ENCODE data around the gene TMEM108.

TMEM108 gene

GRCh38 chr3:133162265-133162664 is 124.1 kb downstream of the TMEM108 start:
- no peaks in the 10 kb centered on the region for H3K27me3 ChIP-seq (ENCODE audit: insufficient read depth, low read length)
- DNase-seq: no peak
- no peak overlapping the region for H3K4ac ChIP-seq (ENCODE audit: low read depth, low read length)
- no peak overlapping the region for H4K12ac ChIP-seq (ENCODE audit: low read depth, low read length)
- no peak overlapping the region for H3K14ac ChIP-seq (ENCODE audit: low read length)
- H3K79me2 ChIP-seq (ENCODE audit: control insufficient read depth, insufficient read depth, low read length, poor library complexity): no peaks in the 10 kb centered on the region
- no peak overlapping the region for H3K9ac ChIP-seq (ENCODE audit: low read length)
- no peak overlapping the region for H2BK5ac ChIP-seq (ENCODE audit: low read depth, low read length, poor library complexity)
- no peak overlapping the region for H3K4me2 ChIP-seq (ENCODE audit: low read length)
- H3K9me3 ChIP-seq (ENCODE audit: insufficient read depth, low read depth, low read length): peaks cover 3% of the 10 kb centered on the region
- H3K79me1 ChIP-seq (ENCODE audit: low read length): no peaks in the 10 kb centered on the region
- H2BK120ac ChIP-seq (ENCODE audit: insufficient read depth, low read length, poor library complexity): no peak overlapping the region
- H2AK5ac ChIP-seq (ENCODE audit: low read length): no peak overlapping the region
- H4K8ac ChIP-seq (ENCODE audit: low read depth, low read length): no peak overlapping the region
- no peak overlapping the region for H3K23ac ChIP-seq (ENCODE audit: low read length)
- H2AFZ ChIP-seq (ENCODE audit: insufficient read depth, low read length, poor library complexity): no peak overlapping the region
- no peak overlapping the region for H4K91ac ChIP-seq (ENCODE audit: low read depth, low read length)
- no peak overlapping the region for H3K4me3 ChIP-seq (ENCODE audit: low read depth, low read length)
- no peak overlapping the region for H2BK12ac ChIP-seq (ENCODE audit: low read length)
- no peak overlapping the region for H3K18ac ChIP-seq (ENCODE audit: low read length)
- H3K27ac ChIP-seq (ENCODE audit: low read depth, low read length): no peak overlapping the region
- no peaks in the 10 kb centered on the region for H3K36me3 ChIP-seq (ENCODE audit: control insufficient read depth in 1 of 2, insufficient read depth in 2 of 2, low read length in 2 of 2)
- H3K4me1 ChIP-seq (ENCODE audit: control insufficient read depth in 1 of 2, insufficient read depth in 2 of 2, low read length in 2 of 2): no peaks in the 10 kb centered on the region

GRCh38 chr3:133162670-133163305 is 124.6 kb downstream of the TMEM108 start:
- DNase-seq: no peak
- H2BK120ac ChIP-seq (ENCODE audit: insufficient read depth, low read length, poor library complexity): no peak overlapping the region
- H3K79me1 ChIP-seq (ENCODE audit: low read length): no peaks in the 10 kb centered on the region
- no peaks in the 10 kb centered on the region for H3K79me2 ChIP-seq (ENCODE audit: control insufficient read depth, insufficient read depth, low read length, poor library complexity)
- H2BK5ac ChIP-seq (ENCODE audit: low read depth, low read length, poor library complexity): no peak overlapping the region
- H3K14ac ChIP-seq (ENCODE audit: low read length): no peak overlapping the region
- no peak overlapping the region for H2AK5ac ChIP-seq (ENCODE audit: low read length)
- no peak overlapping the region for H3K4me3 ChIP-seq (ENCODE audit: low read depth, low read length)
- no peak overlapping the region for H3K27ac ChIP-seq (ENCODE audit: low read depth, low read length)
- WGBS (ENCODE audit: extremely low coverage, insufficient coverage, insufficient read length): no CpG with 5 or more reads among the region's 3 CpGs
- H3K4me2 ChIP-seq (ENCODE audit: low read length): no peak overlapping the region
- no peak overlapping the region for H3K18ac ChIP-seq (ENCODE audit: low read length)
- no peaks in the 10 kb centered on the region for H3K27me3 ChIP-seq (ENCODE audit: insufficient read depth, low read length)
- H3K9me3 ChIP-seq (ENCODE audit: insufficient read depth, low read depth, low read length): peaks cover 6% of the 10 kb centered on the region
- H4K8ac ChIP-seq (ENCODE audit: low read depth, low read length): no peak overlapping the region
- H2AFZ ChIP-seq (ENCODE audit: insufficient read depth, low read length, poor library complexity): no peak overlapping the region
- no peak overlapping the region for H3K9ac ChIP-seq (ENCODE audit: low read length)
- H3K4me1 ChIP-seq (ENCODE audit: control insufficient read depth in 1 of 2, insufficient read depth in 2 of 2, low read length in 2 of 2): no peaks in the 10 kb centered on the region
- no peak overlapping the region for H3K4ac ChIP-seq (ENCODE audit: low read depth, low read length)
- no peak overlapping the region for H4K12ac ChIP-seq (ENCODE audit: low read depth, low read length)
- no peak overlapping the region for H3K23ac ChIP-seq (ENCODE audit: low read length)
- H3K36me3 ChIP-seq (ENCODE audit: control insufficient read depth in 1 of 2, insufficient read depth in 2 of 2, low read length in 2 of 2): no peaks in the 10 kb centered on the region
- H2BK12ac ChIP-seq (ENCODE audit: low read length): no peak overlapping the region
- no peak overlapping the region for H4K91ac ChIP-seq (ENCODE audit: low read depth, low read length)

GRCh38 chr3:133167340-133168024 is 129.3 kb downstream of the TMEM108 start:
- no peak for DNase-seq
- H2AFZ ChIP-seq (ENCODE audit: insufficient read depth, low read length, poor library complexity): no peak overlapping the region
- H3K18ac ChIP-seq (ENCODE audit: low read length): no peak overlapping the region
- no peaks in the 10 kb centered on the region for H3K36me3 ChIP-seq (ENCODE audit: control insufficient read depth in 1 of 2, insufficient read depth in 2 of 2, low read length in 2 of 2)
- no peak overlapping the region for H2BK12ac ChIP-seq (ENCODE audit: low read length)
- no peak overlapping the region for H4K91ac ChIP-seq (ENCODE audit: low read depth, low read length)
- H2AK5ac ChIP-seq (ENCODE audit: low read length): no peak overlapping the region
- H3K9ac ChIP-seq (ENCODE audit: low read length): no peak overlapping the region
- no peak overlapping the region for H3K14ac ChIP-seq (ENCODE audit: low read length)
- H2BK120ac ChIP-seq (ENCODE audit: insufficient read depth, low read length, poor library complexity): no peak overlapping the region
- H3K4me1 ChIP-seq (ENCODE audit: control insufficient read depth in 1 of 2, insufficient read depth in 2 of 2, low read length in 2 of 2): no peaks in the 10 kb centered on the region
- no peak overlapping the region for H4K8ac ChIP-seq (ENCODE audit: low read depth, low read length)
- H3K23ac ChIP-seq (ENCODE audit: low read length): no peak overlapping the region
- H3K27me3 ChIP-seq (ENCODE audit: insufficient read depth, low read length): no peaks in the 10 kb centered on the region
- no peaks in the 10 kb centered on the region for H3K79me1 ChIP-seq (ENCODE audit: low read length)
- H3K9me3 ChIP-seq (ENCODE audit: insufficient read depth, low read depth, low read length): peaks cover 5% of the 10 kb centered on the region
- H2BK5ac ChIP-seq (ENCODE audit: low read depth, low read length, poor library complexity): no peak overlapping the region
- no peak overlapping the region for H3K4me3 ChIP-seq (ENCODE audit: low read depth, low read length)
- no peaks in the 10 kb centered on the region for H3K79me2 ChIP-seq (ENCODE audit: control insufficient read depth, insufficient read depth, low read length, poor library complexity)
- WGBS (ENCODE audit: extremely low coverage, insufficient coverage, insufficient read length): no CpG with 5 or more reads among the region's 36 CpGs
- no peak overlapping the region for H4K12ac ChIP-seq (ENCODE audit: low read depth, low read length)
- no peak overlapping the region for H3K4ac ChIP-seq (ENCODE audit: low read depth, low read length)
- no peak overlapping the region for H3K27ac ChIP-seq (ENCODE audit: low read depth, low read length)
- H3K4me2 ChIP-seq (ENCODE audit: low read length): no peak overlapping the region

- no peak for DNase-seq
- H3K4me3 ChIP-seq (ENCODE audit: low read depth, low read length): no peak overlapping the region
- no peak overlapping the region for H4K12ac ChIP-seq (ENCODE audit: low read depth, low read length)
- no peak overlapping the region for H2BK120ac ChIP-seq (ENCODE audit: insufficient read depth, low read length, poor library complexity)
- H2AK5ac ChIP-seq (ENCODE audit: low read length): no peak overlapping the region
- WGBS (ENCODE audit: extremely low coverage, insufficient coverage, insufficient read length): no CpG with 5 or more reads among the region's 1 CpG
- H2BK12ac ChIP-seq (ENCODE audit: low read length): no peak overlapping the region
- no peak overlapping the region for H3K4me2 ChIP-seq (ENCODE audit: low read length)
- no peak overlapping the region for H4K8ac ChIP-seq (ENCODE audit: low read depth, low read length)
- H3K27me3 ChIP-seq (ENCODE audit: insufficient read depth, low read length): no peaks in the 10 kb centered on the region
- no peaks in the 10 kb centered on the region for H3K4me1 ChIP-seq (ENCODE audit: control insufficient read depth in 1 of 2, insufficient read depth in 2 of 2, low read length in 2 of 2)
- H4K91ac ChIP-seq (ENCODE audit: low read depth, low read length): no peak overlapping the region
- H3K36me3 ChIP-seq (ENCODE audit: control insufficient read depth in 1 of 2, insufficient read depth in 2 of 2, low read length in 2 of 2): no peaks in the 10 kb centered on the region
- no peak overlapping the region for H3K14ac ChIP-seq (ENCODE audit: low read length)
- H3K4ac ChIP-seq (ENCODE audit: low read depth, low read length): no peak overlapping the region
- H3K9ac ChIP-seq (ENCODE audit: low read length): no peak overlapping the region
- no peaks in the 10 kb centered on the region for H3K79me1 ChIP-seq (ENCODE audit: low read length)
- no peak overlapping the region for H3K18ac ChIP-seq (ENCODE audit: low read length)
- H3K27ac ChIP-seq (ENCODE audit: low read depth, low read length): no peak overlapping the region
- H2BK5ac ChIP-seq (ENCODE audit: low read depth, low read length, poor library complexity): no peak overlapping the region
- H3K9me3 ChIP-seq (ENCODE audit: insufficient read depth, low read depth, low read length): peaks cover 5% of the 10 kb centered on the region
- no peak overlapping the region for H2AFZ ChIP-seq (ENCODE audit: insufficient read depth, low read length, poor library complexity)
- no peaks in the 10 kb centered on the region for H3K79me2 ChIP-seq (ENCODE audit: control insufficient read depth, insufficient read depth, low read length, poor library complexity)
- H3K23ac ChIP-seq (ENCODE audit: low read length): no peak overlapping the region
Observed at GRCh38 chr3:133168025-133168401, 129.8 kb downstream of the TMEM108 start.

Measured in trophoblast cell (in vitro differentiated cells and primary cell).